HG02970 (cell line): ENCODE results near the gene ITPRIP.
A peak's percentile ranks its signal among the peaks of the same experiment; 100 is the strongest.

Experiments
- ATAC-seq: cut with Tn5 transposase; IDR thresholded peaks from one replicate; pipeline ENCODE4 v1.9.1; 2021; ENCODE audit warnings: mild to moderate bottlenecking, moderate library complexity, moderate number of reproducible peaks; ENCODE audit not compliant: unreplicated experiment, low FRiP score

The ITPRIP gene

DNA sequence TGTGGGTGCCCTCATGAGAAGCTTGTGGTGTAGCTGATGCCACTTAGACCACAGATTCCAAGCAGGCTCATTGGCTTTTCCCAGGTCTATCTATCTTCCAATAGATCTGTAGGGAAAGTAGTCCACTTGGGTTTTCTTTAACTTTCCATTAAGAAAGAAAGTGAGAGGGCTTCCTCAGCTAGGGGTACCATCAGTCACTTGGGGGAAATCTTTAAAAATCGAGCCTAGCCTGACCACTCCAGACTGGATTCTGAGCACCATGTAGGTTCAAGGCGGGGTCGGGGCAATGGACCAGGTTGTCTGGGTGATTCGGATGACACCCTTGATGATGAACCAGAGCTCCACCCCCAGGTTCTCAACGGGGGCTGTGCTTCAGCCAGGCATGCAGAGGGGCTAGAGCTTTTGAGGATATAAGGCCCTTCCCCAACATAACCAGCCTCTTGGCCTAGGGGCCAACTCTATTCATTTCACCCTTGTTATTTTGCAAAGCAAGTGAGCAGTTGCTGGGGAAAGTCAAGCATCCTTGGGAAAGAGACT is 27.0 kb downstream of the ITPRIP start:
- ATAC-seq: no peak

DNA sequence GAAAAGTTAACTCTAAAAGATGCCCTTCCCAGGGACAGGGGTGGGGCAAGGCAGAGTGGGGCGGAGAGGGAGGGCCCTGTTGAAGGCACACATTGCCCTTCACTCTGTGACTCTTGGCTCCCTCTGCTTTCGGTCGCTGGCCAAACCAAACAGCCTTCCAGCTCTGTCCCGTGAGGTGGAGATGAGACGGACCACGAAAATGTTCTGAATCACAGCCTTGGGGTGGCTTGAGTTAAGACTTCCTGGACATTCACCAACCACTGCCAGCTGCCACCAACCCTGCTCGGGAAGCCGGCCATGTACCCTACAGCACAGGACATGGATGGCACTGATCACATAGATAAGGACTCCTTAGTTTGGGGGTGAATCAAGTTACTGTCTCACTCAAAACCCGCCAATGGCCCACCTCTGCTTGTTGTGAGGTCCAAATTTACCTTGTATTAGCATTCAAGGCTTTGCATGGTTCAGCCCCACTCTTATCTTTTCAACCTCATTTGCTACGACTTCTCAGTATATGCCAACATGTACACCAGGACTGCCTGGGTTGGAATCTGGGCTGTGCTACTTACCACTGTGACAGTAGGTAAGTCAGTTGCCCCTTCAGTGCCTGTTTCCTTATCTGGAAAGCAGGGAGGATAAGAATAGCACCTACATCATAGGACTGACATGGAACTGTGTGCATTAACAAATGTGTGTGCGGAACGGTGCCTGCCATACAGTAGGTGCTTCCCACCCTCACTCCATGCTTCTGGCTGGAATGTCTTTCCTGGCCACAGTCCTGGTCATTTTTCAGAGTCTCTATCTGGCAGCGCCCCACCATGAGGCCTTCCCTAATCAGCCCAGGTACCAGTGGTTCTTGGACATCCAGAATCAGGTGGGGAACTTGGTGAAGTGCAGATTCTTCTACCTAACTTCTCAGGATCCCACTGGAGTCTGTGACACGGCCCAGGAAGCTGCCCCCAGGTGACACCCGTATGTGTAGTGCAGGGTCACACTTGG is 28.0 kb downstream of the ITPRIP start:
- no peak for ATAC-seq

DNA sequence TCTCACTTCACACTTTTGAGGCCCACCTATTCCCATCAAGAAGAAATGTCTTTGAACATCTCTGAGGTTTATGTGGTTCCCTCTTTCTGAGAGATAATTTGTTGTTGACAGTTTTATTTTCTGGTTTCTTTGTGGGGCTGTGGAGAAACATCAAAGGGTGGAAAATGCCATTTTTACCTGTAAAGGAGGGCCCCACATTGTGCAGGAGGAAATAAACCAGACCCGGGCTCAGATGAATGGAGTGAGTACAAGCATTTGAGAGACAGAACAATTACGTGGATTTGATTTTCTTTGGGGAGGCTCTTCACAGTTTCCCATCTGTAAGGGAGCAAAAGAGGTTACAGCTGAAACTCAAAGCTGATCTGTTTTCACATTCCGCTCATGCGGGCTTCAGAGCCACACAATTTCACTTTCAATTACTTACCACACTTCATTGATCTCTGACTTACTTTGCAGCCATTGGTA is 29.8 kb downstream of the ITPRIP start:
- peak; percentile 50 for ATAC-seq

DNA sequence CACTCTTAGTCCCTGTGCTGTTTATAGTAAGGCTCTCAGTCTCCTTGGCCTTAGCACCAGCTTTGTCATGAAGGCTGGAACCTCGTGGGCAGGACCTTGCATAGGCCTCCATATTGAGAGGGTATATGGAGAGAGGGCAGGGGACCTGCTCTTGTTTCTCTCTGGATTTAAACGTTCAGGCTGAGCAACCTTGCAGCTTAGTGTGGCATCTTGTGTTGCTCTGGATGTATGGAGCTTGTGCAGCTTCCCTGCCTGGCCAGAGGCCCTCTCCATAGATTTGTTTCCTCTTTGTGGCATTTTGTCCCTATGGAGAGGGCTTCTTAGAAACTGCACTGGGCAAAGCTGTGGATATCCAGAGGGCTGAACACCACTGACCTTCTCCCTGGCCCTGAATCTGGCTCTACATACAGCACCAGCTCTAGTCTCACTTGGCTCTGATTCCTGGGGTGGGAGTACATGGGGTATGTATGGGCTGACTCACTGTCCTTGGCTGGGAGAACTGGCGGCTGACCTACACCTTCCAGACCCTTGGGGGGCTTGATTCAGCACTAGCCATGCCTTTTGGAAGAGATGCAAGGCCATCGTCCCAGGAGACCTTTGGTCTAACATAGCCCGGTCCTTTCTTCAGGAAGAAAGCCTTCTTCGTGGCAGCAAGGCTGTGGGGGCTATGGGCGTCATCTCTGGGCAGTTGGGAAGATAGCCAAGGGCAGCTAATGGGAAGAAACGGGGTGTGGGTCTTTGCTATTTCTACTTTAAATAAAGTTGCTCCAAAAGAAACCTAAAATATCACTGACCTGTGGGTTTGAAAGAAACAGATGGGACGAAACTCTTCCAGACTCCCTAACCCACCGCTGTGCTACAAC is 30.5 kb downstream of the ITPRIP start:
- ATAC-seq: no peak

DNA sequence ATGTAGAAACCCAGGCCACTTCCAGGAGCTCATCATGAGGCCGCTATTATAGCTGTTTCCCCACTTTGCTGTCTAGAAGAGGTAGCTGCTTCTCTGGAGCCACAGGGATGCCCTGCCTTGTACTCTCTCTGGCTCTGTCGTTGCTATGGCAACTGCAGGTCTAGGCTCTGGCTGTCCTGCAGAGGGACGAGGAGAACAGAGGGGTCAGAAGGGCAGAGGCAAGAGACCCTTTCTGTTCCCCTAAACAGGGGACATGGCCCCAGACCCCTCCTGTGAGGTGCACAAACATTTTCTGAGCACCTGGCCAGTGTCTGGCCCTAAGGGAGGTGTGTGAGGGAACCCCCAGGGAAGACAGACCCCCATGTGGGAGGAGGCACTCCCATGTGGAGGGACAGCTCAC is 31.4 kb downstream of the ITPRIP start:
- ATAC-seq: no peak

DNA sequence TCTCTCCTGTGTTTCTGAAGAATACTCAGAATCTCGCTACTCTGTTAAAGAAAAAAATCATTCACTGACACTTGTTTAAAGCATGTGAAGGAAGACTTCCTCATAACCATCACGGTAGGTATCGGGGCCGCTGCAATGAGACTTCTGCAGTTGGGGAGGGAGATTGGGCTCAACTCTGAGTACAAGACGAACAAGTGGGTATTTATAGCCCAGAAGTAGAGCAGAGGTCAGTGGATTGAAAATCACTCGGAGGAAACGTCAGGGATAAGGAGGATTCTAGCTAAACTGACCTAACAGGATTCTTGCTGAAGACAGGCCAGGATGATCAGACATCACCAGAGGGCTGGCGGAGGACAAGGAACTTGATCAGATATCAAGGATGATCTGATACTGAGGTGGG is 33.3 kb downstream of the ITPRIP start:
- ATAC-seq: no peak

DNA sequence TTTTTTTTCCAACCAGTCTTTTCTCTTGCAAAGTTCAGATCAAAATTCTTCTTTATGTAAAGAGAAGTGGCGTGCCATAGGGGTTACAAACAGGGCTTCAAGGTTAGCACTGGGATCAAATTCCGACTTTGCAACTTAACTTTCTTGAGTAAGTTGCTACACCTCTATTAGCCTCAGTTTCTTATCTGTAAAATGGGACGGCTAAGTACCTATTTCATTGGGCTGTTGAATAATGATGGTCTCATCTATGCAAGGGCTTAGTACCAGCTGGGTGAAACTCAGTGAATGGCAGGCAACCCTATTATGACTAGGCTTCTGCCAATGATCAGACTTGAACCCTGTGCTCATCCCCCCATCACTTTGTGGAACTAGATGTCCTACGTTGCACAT is 33.9 kb downstream of the ITPRIP start:
- ATAC-seq: no peak

DNA sequence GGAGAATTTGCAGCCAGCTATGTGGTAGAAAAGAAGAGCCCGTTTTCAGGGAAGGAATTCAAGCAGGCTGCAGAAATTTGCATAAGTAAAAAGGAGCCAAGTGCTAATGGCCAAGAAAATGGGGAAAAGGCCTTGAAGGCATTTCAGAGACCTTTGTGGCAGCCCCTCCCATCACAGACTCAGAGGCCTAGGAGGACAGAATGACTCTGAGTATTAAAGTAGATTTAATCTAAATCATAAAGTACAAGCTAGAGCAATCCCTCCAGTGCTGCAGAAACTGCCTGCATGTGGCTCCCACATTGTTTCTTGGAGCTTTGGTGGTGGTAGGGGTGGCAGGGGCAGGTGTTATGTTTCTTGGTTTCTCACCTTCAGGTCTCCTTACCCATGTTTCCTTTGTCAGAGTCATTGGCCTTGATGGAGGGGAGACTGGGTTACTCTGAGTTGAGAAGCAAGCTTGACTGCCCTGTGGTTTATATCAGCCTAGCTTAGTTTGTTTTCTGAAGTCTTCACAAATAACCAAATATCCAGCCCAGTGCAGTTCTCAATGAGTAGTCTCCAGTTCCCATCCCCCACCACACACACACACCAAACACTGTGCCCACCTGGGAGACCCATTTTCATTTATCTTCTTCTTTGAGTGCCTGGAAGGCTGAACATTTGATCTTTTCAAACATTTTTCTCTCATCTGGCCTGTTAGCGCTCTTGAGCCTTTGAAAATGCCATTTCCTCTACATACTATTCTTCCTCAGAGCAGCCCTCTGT is 34.5 kb downstream of the ITPRIP start:
- ATAC-seq: no peak

DNA sequence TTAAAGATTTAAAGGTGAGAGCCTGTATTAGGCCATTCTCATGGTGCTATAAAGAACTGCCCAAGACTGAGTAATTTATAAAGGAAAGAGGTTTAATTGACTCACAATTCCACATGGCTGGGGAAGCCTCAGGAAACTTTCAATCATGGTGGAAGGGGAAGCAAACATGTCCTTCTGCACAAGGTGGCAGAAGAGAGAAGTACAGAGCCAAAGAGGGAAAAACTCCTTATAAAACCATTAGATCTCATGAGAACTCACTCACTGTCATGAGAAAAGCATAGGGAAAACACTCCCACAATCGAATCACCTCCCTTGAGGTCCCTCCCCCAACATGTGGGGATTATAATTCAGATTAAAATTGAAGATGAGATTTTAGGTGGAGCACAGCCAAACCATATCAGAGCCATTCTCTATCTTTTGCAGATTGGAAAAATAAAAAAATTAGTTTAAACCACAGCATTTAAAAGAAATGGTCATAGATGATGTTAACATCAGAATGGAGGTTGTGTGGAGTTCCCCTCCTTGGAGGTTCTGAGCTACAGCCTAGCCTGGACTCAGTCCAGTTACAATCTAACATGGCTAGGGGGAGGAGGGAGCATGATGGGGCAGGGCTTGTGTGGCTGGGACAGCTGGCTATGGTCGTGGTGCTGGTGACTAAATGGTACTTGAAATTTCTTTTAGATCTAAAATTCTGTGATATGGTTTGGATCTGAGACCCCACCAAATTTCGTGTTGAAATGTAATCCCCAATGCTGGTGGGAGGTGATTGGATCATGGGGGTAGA is 36.2 kb downstream of the ITPRIP start:
- no peak for ATAC-seq

DNA sequence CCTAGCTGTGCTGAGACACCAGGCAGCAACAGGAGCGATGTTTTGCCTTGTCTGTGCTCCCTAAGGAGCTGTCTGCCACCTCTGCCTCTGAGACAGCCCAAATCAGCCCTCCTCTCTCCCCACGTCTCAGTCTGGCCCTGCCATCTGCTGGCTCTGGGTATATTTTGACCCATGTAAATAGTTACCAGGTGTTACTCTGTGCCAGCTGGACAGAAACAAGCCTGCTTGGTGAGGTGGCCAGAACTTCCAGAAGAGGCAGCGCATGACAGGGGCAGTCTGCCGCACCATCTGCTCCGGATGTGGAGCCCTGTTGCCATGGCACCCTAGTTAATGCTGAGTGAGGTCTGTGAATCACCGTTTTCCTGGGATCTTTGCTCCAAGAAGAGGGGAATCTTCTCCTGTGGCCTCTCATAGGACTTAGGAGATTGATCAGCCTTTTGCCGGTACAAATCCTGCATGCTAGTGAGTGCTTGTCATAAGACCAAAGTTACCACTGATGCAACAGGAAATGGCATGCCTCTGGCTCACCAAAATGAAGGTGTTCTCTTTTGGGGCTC is 37.5 kb downstream of the ITPRIP start:
- ATAC-seq: no peak

DNA sequence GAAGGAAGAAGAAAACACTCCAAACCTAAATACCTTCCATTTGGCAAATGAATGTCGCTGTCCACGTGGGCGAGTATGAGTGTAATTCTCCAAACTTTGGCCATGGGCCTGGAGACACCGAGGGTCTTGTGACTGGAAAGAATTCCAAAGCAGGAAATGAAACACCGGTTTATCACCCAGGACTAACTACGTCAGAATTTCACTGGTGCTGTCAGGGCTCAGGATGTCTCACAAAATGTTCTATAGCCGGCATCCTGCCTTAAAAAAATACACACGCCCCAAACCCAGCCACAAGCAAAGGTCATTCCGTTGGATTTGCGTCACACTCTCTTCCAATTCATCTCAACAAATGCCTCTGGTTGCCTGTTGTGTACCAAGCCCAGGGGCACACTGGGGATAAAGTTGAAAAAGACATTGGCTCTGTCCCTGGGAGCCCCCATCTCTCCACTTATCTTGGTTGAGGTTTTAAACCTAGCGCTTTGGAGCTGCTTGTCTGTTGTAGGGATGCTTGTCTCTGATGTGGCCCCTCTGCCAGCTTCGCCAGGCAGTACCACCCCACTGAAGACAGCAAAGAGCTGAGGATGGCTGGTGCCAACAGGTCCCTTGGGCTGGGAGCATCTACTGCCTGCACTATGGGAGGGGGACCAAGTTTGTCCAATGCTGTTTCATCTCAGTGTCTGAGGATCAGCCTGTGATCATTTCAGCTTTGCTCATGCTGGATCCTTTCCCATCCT is 38.1 kb downstream of the ITPRIP start:
- ATAC-seq: no peak

DNA sequence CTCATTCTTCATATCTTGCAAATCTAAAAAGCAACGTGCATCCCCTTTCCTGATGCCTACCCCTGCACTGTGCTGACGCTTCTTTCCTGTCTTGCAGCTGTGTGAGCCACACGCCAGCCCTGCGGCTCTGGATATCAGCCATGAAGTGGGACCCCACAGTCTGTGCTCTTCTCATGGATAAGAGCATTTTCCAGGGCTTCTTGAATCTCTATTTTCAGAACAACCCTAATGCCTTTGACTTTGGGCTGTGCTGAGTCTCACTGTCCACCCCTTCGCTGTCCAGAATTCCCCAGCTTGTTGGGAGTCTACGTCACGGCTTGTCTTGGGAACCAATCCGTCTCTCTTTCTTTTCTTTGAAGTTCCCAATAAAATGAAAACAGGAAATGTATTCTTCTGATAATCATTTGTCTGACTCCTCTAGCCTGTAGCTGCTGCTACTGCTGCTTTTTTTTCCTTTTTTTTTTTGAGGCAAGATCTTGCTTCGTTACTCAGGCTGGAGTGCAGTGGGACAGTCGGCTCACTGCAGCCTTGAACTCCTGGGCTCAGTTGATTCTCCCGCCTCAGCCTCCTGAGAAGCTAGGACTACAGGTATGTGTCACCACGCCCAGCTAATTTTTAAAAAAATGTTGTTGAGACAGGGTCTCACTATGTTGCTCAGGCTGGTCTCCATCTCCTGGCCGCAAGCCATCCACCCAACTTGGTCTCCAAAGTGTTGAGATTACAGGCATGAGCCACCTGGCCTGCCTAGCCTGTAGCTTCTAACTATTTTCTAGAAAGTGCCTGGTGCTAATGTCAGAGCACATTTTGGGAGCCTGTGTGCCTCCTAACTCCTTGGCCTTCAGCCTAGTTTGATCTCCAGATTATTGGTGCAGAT is 39.0 kb downstream of the ITPRIP start:
- ATAC-seq: no peak

DNA sequence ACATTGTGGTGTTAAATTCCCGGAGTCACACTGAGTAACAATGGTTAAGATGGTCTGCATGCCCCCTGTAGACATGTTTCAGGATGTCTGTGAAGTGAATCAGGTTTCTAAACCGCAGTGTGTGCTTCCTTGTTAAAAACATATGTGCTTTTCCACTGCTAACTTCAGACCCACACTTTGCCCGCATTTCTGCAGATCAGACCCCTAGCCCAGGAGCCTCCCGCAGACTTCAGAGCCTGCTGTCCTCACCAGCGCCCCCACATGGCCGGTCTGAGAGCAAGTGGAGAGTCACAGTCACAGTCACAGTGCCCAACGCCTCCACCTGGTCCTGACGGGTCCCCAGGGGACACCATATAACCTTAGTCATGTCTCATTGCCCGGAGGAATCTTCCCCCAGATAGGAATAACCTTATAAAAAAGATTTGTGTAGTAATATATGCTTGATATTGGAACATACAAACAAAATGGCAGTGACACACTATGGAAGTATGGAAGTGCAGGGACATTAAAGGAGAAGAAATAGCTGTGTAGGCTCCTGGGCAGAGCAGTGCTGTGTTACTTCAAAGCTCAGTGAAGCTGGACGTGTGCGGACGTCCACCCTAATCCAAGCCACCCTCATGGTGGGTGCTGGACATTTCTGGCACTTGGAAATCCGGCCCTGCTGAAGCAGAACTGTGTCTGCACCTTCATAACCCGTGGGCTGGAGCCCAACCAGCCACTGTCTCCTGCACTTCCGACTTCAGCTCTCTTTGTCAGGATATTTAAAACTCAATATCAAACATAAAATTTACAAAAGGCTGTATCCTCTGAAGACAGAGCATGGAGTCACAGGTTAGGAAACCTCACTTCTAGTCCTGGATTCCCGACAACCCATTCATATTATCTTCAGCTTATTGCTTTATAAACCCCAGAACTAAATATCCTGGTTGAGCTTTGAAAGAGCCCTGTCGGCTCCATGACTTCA is 40.3 kb downstream of the ITPRIP start:
- ATAC-seq: no peak

DNA sequence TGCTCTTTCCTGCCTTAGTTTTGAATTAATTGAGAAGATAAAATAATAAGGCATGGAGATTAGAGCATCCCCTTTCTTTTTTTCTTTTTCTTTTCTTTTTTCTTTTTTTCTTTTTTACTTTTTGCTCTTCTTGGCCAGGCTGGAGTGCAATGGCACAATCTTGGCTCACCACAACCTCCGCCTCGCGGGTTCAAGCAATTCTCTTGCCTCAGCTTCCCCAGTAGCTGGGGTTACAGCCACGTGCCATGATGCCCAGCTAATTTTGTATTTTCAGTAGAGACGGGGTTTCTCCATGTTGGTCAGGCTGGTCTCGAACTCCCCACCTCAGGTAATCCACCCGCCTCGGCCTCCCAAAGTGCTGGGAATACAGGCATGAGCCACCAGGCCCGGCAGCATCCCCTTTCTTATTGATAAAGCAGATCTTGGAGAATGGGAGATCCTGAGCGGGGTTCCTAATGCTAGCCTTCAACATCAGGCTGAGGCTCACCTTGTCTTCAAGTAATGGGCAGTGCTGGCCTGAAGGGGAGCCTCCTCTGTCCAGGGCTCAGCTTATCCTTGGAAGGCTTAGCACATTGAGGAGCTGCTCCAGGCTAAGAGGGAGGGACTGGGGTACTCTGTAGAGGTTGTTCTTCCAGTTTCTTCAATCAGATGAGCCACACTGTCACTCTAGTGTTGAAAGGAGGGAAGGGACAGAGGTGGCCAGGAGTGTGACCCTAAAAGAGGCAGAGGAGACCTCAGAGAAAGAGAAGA is 41.4 kb downstream of the ITPRIP start:
- no peak for ATAC-seq

DNA sequence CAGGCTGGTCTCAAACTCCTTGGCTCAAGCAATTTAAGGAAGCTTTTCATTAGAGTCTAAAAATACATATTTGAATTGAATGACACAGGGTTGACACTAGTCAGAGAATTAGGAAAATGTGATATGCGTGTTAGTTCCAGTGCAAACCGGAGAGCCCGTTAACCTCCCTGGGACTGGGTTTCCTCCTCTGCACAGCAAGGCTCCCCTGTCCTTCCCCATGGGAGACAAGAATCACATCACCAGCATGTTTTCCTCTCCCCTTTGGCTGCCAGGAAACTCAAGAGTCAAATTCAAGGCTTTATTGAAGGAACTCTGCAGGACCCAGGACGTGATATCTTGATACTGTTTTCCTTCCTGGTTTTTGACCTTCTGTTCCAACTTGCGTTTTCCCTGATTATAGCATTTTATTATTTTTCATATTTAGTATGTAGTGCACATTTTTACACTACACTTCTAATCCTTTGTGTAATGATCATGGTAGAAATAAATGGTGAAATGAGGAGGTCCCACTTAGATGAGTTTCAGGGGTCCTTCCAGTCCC is 44.4 kb downstream of the ITPRIP start:
- no peak for ATAC-seq
